Non-pigmented ciliary epithelial cell (primary cell): ENCODE measurements around the gene PGLYRP4.
"Not testable (repeated sequence)": the region's sequence is repeated elsewhere in the genome, so short reads cannot be mapped to it uniquely, and the experiment has no call there.

Source experiments
- DNase-seq: peaks from one replicate; pipeline ENCODE4 v3.0.0-alpha.2; 2010; ENCODE audit warnings: low read depth

The PGLYRP4 gene

DNA sequence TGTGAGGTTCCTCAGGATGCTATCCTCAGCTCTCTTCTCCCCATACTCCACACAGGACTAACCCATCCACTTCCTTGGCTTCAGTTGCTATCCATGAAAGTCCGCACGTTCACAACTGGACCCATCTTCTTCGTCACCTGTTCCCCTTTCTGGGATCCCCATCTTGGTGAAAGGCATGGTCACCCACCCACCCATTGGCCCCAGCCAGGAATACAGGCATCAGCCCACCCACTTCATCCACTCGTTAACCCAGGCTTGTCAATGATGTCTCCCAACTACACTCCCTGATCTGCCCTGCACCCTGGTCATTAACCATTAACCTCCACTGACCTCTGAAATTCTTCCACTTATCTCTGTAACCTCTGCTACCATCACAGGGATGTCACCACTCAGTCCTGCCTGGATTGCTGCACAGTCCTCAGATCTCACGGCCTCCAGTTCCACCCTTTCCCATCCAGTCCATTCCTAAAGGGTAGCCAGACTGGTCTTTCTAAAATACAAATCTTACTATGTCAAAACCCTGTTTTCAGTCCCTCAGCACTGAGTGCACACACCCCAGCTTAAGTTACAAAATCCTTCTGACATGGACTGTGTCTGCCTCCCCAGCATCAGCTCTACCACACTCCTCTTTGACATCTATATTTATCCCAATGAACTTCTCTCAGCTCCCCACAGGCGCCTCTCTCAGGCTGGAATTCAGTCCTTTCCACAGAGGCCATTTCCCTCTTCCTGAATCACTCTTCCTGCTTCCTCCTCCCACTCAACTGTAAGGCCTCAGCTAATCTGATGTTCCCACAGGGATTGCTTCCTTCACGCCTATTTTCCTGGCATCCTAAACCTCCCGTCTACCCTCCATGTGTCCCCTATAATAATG is 10.4 kb downstream of the PGLYRP4 start:
- no peak for DNase-seq

DNA sequence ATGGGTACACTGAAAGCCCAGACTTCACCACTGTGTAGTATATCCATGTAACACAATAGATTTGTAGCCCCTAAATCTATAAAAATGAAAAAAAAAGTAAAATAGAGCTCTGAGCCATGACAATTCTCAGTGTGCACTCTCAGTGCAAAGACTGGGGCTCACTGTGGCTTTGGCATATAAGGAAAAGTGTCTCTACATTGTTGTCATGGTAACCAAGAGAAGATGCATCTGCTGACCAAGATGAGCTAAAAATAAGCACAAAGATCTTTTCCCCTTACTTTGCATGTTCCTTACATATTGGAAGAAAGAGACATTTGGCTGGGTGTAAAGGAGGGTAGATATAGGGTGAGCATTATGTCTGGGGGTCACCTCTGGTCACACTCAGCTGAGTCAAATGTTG is 12.0 kb downstream of the PGLYRP4 start:
- no peak for DNase-seq

DNA sequence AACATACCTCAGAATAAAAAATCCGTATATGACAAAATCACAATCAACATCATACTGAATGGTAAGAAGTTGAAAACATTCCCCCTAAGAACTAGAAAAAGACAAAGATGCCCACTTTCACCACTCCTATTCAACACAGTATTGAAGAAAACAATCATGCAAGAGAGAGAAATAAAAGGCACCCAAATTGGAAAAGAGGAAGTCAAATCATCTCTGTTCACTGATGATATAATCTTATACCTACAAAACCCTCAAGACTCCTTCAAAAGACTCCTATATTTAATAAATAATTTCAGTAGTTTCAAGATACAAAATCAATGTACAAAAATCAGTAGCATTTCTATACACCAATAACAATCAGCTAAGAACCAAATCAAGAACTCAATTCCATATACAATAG is 14.7 kb downstream of the PGLYRP4 start:
- no peak for DNase-seq

DNA sequence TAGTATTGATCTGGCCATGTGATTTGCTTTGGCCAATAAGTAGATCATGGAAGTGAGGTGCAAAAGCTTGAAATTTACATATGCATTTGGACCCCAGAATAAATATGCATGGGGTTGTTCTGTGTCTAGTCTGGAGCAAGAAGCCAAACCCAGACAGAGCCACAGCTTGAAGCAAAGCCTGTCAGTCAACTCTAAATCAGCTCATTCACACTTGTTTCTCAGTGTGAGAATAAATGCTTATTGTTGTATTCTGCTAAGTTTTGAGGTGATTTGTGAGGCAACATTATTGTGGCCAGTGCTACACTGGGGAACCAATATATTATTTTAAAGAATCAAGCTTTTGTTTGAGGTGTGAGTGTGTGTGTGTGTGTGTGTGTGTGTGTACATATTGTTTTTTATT is 23.7 kb downstream of the PGLYRP4 start:
- no peak for DNase-seq

DNA sequence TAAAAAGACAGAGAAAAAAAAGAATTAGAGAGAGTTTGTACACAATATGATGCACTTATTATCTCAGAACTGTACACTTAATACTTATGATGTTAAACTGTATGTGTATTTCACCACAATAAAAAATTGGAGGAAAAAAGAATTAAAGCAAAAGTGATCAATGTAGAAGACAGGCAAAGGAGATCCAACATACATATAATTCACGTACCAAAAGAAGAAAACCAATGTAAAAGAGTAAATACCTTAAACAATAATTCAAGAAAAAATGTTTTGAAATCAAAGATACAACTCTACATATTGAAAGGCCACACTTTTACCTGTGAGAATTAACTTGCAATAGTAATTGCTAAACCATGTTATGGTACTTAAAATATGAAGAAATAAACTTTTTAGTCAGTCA is 26.1 kb downstream of the PGLYRP4 start:
- no peak for DNase-seq

DNA sequence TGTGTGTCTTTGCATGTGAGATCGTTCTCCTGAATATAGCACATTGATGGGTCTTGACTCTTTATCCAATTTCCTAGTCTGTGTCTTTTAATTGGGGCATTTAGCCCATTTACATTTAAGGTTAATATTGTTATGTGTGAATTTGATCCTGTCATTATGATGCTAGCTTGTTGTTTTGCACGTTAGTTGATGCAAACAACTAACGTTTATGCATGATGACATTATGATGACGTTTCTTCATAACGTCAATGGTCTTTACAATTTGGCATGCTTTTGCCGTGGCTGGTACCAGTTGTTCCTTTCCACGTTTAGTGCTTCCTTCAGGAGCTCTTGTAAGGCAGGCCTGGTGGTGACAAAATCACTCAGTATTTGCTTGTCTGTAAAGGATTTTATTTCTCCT is 30.5 kb downstream of the PGLYRP4 start:
- not testable (repeated sequence) for DNase-seq

DNA sequence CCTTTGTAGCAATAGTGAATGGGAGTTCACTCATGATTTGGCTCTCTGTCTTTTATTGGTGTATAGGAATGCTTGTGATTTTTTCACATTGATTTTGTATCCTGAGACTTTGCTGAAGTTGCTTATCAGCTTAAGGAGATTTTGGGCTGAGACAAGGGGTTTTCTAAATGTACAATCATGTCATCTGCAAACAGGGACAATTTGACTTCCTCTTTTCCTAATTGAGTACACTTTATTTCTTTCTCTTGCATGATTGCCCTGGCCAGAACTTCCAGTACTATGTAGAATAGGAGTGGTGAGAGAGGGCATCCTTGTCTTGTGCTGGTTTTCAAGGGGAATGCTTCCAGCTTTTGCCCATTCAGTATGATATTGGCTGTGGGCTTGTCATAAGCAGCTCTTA is 32.6 kb downstream of the PGLYRP4 start:
- not testable (repeated sequence) for DNase-seq

DNA sequence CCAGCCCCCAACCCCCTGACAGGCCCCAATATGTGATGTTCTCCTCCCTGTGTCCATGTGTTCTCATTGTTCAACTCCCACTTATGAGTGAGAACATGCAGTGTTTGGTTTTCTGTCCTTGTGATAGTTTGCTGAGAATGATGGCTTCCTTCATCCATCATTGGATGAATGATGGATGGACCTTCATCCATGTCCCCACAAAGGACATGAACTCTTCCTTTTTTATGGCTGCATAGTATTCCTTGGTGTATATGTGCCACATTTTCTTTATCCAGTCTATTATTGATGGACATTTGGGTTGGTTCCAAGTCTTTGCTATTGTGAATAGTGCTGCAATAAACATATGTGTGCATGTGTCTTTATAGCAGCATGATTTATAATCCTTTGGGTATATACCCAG is 34.3 kb downstream of the PGLYRP4 start:
- DNase-seq = not testable (repeated sequence)

DNA sequence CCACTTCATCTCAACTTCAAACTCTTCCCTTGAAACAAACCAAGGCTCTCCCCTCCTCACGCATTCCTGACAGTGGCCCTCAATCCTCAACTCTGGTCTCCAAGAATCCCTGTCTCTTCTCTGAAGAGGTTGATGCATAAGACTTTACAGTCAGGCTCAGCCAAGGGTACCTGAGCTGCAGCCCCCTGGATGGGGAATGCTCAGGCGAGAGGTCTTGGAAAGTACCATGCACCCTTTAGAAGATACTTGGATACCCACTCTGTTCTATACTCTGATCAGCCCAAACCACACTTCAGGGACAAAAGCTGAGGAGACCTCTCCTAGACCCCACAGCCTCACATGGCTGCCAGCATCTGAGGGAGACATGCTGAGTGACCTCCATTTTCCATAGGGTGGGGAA is 35.4 kb downstream of the PGLYRP4 start:
- no peak for DNase-seq

DNA sequence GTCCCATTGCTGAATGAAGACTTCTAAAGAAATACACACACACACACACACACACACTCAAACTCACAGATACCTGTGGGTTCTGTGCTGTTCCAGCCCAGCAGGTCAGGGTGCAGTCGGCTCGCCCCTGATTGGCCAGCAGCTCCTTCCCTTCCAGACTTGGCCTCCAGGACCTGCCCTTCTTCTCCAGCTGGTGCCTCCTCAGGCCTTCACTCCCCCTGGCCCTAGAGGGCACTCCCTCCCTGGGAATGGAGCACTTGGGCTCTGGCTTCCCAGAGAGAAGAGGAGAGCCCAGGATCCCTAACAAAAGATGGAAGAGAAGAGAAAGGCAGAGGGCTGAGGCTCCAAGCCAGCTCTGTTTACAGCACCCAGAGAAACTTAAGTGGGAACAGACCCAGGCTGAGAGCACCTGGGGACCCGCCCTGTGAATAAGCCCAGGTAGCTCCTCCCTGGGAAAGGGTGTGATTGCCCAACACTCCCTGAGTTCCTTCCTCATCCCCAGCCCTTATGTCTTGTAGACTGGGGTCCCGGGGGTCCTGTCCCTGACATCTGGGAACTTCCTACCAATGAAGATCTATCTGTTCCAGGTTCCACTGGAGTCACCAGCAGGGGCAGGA is 36.0 kb downstream of the PGLYRP4 start, which contains the start of gene PGLYRP3:
PGLYRP3 (minus strand) TSS at position 383 of the 617 bp plus-strand sequence. CDS start 2,287 bp downstream, outside the sequence.
- DNase-seq = no peak

DNA sequence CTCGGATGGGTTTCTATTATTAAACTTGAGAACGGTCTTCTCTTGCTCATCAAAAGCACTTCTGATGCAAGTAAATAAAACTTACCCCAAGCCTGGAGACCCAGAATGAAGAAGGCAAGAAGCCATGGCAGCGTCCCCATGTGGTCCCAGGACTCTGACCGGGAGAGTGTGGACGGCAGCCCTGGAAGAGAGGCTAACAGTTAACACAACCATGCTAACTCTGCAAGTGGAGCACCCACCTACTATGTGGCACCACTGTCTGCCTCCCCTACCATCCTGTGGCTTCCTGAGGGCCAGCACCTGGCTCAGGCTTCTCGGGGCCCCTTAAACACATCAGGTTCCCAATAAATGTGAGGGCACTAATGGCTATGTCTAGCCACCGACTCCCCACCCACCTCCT is 38.1 kb downstream of the PGLYRP4 start:
- DNase-seq = no peak

DNA sequence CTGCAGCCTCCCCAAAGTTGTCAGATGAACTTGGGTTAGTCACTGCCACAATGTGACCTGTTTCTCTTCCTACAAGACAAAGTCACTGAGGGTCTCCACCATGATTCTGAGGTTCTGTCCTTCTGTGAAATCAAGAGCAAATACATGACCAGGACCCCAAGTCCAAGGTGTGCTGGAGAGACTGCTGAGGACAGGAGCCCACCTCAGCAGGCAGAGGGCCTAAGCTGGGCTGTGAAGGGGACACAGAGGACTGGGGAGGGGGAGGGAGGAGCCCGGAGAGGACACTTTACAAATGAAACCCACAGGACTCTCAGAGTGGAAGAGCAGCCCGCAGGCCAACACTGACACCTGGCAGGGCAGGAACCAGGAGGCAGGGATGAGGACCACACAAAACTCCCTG is 39.2 kb downstream of the PGLYRP4 start:
- DNase-seq = no peak

DNA sequence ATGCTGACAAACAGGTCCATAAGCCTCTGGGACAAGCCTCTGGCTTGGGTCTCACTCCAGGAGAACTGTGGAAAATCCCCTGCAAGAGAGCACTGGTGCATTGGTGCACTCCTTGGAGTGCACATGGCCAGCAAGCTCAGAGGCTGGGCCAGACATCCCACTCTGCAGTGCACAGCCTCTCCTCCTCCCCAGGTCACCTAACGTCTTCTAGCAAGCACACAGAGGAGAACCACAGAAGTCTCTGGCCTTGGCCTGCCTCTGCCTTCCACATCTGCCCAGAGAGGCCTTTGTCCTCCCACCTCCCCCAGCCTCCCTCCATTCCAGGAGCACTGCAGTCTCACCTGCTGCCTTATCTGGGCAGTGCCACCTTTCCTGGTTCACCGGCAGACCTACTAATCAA is 40.1 kb downstream of the PGLYRP4 start:
- DNase-seq = no peak

DNA sequence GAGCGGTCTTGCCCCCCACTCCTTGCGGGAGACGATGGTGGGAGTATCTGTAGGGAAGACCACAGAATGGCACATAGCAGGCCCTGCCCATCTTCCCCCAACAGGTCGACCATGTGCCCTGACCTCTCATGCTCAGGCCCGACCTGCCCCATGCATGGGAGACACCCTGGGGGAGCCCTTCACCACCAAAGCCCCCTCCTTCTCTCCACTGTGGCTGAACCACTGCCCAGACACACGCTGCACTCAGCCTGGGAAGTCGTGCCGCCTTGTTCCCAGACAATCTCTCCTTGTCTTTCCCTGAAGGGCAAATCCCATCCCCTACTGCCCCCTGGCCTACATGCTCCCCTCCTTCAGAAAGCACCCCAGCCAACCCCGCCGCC is 41.4 kb downstream of the PGLYRP4 start:
- no peak for DNase-seq

DNA sequence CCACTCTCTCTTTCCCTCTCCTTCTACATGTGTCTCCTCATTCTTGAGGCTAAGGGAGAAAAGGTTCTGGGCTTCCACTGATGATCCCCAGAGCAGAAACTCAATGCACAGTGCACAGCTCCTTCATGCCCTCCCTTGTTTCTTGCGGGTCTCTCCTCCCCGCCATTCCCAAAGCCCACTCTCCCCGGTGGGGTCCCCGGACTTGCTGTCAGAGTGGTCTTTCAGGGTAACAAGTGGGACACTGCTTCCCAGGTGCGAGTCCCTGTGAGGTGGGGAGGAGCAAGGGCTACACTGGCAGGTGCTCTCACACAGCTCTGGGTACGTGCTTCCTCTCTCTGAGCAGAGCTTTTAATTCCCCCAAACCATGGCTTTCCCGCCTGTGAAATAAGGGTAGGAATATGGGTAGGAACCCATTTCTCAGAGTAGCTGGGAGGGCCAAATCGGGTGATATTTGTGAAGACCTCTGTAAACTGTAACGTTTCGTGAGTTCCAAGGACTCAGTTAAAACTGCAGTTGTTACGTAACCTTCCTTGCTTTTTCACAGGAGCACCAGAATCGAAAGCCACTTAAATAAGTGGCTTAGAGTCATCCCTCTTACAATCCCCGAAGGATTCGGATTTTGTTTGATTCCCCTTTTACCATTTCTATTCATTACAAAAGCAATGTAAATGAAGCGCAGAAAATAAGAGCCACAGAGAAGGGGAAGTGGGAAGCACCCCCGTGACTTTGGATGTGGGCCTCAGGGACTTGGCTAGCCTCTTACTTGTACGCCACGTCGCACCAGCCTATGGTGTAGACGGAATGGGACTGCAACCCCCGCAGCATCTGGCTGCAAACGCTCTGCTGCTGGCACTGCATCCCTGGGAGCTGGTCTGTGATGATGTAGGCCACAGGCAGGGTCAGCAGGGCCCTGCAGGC is 42.1 kb downstream of the PGLYRP4 start:
- DNase-seq = no peak

DNA sequence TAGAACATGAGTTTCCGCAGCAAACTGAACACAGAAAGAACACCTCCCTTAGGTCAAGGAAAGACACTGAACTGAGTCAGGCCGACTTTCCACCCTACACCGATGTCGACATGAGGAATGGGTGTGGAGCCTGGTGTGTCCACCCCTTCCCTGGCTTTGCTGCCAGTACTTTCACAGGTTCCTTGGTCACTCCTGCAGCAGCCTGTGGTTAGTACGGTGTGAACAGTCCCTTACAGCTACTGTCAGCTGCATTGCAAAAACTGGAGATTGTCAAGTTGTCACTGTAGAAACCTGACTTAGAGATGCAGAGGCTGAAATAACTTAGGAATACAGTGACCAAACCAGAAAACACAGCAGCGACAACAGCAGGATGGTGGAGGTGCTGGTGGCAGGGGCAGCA is 43.0 kb downstream of the PGLYRP4 start:
- DNase-seq = no peak

DNA sequence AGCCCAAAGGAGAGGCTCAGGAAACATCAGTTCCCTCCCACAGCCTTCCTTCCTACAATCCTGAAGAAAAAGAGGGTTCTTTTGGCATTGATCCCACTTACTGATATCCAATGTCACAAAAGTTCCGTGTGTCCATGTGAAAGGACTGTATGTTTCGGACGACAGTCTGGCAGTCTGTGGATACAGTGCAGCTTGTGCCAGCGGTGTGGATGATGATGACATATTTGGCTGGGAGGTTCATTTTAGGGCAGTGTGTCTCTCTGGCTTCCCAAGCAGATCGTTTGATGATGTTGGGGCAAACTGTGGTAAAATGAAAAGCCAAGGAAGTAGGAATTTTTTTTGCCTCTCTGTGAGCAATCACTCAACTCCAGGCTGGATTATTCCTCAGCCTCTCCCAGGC is 46.3 kb downstream of the PGLYRP4 start:
- no peak for DNase-seq

DNA sequence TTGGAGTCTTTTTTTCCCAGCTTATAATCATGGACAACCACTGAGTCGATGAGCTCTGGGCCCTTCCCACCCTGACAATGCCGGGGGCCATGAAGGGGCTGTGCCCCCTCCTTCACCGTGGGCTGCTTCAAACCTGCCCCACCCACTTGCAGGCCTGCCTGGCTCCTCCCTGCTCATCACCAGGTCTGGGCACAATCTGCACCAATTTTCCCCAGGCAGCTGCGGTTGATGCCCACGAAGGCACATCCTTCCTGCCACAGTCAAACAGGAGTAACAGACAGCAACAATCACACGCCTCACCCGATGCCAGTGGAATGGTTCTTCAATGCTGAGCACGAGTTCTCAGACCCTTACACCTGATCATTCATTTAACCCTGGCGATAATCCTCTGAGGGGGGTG is 54.8 kb downstream of the PGLYRP4 start:
- no peak for DNase-seq

DNA sequence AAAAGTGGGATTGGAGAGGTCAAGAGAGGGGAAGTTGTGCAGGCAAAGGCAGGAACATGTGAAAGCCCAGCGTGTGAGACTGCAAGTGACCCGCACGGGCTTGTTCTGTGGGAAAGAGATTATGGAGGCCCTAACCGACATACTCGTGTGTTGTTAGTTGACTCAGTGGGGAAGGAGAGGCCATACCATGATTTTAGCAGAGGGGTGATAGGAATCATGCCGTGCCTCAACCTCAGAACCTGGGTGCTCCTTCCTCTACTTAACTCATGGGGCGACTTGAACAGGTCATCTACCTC is 55.2 kb downstream of the PGLYRP4 start:
- DNase-seq = no peak

DNA sequence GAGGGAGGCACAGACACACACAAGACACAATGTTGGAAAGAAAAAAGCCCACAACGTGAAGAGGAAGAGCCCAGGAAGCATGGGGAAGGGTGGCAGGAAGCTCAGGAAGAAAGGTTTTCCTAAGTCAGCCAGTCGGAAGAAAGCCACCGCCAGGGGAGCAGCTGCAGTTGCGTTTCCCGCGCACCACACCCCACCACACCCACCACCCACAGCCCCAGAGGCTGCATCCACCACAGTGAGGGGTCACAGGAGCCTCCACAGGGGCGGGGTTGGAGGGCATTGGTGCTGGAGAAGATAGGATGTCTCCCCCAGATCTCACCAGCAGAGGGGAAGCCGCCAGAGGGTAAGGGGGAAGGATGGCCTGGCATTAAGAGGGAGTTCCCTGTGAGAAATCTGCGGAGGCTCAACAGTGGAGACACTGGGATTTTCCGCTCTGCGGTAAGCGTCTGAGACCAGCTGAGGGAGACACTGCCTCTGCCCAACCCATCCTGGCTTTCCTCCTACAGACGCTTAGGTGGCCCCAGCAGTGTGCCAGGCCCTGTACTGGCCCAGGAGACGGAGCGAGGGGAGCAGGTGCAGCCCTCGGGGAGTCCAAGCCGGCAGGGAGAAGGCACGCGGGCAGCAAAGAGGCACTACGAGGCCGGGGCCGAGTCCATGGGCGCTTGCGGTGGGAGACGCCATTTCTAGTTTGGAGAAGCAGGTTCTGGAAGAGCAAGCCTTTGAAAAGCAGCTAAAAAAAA is 55.7 kb downstream of the PGLYRP4 start:
- no peak for DNase-seq

DNA sequence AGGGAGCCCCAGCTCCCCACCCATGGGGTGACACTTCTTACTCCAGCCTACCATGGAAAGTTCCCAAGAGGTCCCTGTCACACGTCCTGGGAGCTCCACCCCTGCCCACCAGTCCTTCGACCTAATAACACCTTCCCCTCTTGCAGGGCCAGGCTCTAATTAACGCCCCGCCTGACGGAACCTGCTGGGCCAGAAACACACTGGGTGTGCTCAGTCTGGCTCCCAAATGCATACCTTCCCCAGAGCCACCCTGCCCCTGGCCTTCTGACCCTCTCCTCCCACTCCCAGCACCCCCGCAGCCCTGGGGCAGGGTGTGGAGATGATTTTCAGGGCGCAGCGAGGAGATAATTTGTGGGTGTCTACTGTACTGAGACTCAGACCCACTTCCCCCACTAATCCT is 56.5 kb downstream of the PGLYRP4 start:
- no peak for DNase-seq

DNA sequence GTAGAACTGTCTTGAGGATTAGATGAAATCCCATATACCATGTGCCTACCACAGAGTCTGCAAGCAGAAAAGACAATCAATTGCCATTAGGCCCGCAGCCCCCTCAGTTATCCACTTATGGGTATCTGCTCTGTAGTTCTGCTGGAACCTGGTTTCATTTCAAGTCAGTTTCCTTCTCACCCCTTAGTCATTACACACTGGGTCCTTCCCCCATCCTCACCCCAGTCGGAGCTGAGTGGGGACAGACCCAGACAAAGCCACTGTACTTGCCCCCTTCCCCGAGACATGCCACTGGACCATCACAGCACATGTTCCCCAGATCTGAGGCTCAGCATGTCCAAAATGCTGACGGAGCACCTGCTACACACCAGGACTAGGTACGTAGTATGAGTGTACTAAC is 57.1 kb downstream of the PGLYRP4 start:
- no peak for DNase-seq
